GM18502 (cell line): ENCODE data around the gene OR2T8.
A peak's percentile ranks its signal among the peaks of the same experiment; 100 is the strongest.
"Not testable (repeated sequence)": the region's sequence is repeated elsewhere in the genome, so short reads cannot be mapped to it uniquely, and the experiment has no call there.

ENCODE experiments used
- ATAC-seq: cut with Tn5 transposase; IDR thresholded peaks from one replicate; pipeline ENCODE4 v1.9.1; 2021; ENCODE audit warnings: mild to moderate bottlenecking; ENCODE audit not compliant: unreplicated experiment, poor library complexity

The OR2T8 gene

DNA sequence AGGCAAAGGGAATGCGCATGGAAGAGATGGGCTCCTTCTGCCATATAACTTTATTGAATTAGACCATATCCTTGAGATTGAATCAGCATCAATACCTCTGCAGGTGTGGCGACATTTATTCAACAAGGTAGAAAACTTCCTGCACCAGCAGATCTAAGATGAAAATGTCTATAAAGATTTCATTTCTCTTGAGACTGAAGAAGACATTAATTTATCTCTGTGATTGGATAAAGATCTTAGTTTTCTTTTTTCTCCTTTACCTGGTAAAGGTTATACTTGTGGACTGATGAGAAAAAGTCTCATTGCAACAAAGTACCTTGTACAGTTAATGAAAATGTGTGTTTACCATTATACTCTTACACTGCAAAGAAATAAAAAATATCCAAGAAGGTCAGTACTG lies at the start of gene OR2T8:
TSS of gene OR2T8 (plus strand) at position 301 of the 400 bp plus-strand sequence. CDS start 766 bp downstream, outside the sequence.
- no peak for ATAC-seq

- ATAC-seq: no peak
Observed at GRCh38 chr1:247883346-247883745, 36.7 kb upstream of the OR2T8 start.

GRCh38 chr1:247884797-247885413 lies 35.1 kb upstream of the OR2T8 start:
- ATAC-seq: no peak

GRCh38 chr1:247895163-247895637 lies 24.9 kb upstream of the OR2T8 start, which contains the start of gene OR2W3:
Gene OR2W3, plus strand, starts transcription at chr1:247895587. Its CDS starts 0 bp downstream, at chr1:247895587.
- ATAC-seq: no peak

GRCh38 chr1:247895976-247896375 lies 24.1 kb upstream of the OR2T8 start:
- ATAC-seq: no peak

GRCh38 chr1:247904122-247904521 lies 15.9 kb upstream of the OR2T8 start:
- no peak for ATAC-seq

DNA sequence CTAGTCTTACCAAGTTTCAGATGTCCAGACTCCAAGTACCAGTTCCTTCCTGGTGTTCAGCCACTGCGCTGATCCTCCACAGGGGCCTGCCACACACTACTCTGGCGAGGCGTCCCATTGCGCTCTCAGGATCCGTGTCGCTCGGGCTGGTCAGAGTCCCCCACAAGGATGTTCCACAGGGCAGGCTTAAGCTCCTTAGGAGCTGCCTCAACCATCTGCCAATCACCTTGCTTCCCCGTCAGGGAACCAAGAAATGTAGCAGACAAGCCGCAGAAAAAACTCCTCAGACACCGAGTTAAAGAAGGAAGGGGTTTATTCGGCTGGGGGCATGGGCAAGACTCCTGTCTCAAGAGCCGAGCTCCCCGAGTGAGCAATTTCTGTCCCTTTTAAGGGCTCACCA lies 14.9 kb upstream of the OR2T8 start:
- no peak for ATAC-seq

- ATAC-seq: no peak
Observed at GRCh38 chr1:247905910-247906503, 14.0 kb upstream of the OR2T8 start.

- peak; percentile 42 for ATAC-seq
Observed at GRCh38 chr1:247906504-247907047, 13.5 kb upstream of the OR2T8 start.

- ATAC-seq: no peak
Observed at GRCh38 chr1:247908766-247909165, 11.3 kb upstream of the OR2T8 start.

GRCh38 chr1:247913786-247914185 lies 6.3 kb upstream of the OR2T8 start:
- no peak for ATAC-seq

DNA sequence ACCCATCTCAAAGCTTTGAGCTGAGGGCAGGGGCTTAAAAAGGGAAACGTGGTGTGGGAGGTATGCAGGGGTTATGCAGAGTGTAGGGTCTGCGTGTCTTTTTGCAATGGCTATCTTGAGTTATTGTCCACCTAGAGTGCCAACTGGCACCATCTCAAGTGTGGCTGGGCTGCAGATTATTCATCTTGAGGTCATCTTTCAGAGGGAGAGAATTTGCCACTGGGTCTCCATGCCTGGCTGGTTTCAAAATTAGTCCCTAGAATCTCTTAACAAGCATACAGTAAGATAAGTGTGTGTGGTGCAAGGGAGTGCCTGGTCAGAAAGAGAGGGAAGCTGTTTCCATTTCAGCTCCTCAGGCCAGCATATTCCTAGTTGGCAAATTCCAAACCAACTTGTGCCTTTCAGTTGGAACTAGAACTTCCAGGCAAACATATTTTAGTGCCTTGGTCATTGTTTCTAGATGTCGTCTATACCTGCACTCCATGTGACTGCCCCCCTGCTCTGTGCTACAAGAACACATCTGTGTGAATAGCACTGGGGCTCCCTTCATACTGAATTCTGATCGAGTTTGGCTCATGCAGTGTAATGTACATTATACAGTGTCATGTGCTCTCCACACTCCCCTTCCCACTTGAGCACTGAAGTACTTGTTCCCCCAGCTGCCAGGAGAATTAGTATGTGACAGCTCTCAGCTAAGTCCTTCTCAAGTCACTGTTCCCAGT lies 5.0 kb upstream of the OR2T8 start:
- ATAC-seq: no peak

DNA sequence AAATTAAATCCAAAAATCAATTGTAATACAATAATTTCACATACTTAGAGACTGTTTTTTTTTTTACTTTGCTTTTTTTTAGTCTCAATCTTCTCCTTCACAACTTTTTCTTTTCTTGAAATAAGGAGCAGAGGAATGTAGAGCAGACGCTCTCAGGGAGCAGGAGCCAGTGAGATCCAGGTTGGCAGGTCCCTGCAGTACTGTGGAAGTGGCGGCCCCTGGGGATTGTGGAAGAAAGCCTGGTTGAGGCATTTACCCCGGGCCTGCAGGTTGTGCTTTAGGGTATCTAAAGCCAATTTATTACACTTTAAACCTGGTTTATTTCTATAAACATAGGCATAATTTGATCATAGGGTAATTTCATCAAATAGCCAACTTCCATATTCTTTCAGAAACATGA lies 3.9 kb downstream of the OR2T8 start:
- no peak for ATAC-seq

GRCh38 chr1:247924868-247925267 lies 4.8 kb downstream of the OR2T8 start, which contains the start of gene OR2AJ1:
Gene OR2AJ1, plus strand, starts transcription at chr1:247924889. Its CDS starts 8,880 bp downstream, at chr1:247933769.
- no peak for ATAC-seq

DNA sequence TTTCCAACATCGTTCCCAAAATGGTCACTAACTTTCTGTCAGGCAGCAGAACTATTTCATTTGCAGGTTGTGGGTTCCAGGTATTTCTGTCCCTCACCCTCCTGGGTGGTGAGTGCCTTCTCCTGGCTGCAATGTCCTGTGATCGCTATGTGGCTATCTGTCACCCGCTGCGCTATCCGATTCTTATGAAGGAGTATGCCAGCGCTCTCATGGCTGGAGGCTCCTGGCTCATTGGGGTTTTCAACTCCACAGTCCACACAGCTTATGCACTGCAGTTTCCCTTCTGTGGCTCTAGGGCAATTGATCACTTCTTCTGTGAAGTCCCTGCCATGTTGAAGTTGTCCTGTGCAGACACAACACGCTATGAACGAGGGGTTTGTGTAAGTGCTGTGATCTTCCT lies 13.9 kb downstream of the OR2T8 start:
- ATAC-seq: no peak

- ATAC-seq: no peak
Observed at GRCh38 chr1:247935781-247936180, 15.7 kb downstream of the OR2T8 start.

GRCh38 chr1:247936415-247936814 lies 16.4 kb downstream of the OR2T8 start:
- ATAC-seq: no peak

DNA sequence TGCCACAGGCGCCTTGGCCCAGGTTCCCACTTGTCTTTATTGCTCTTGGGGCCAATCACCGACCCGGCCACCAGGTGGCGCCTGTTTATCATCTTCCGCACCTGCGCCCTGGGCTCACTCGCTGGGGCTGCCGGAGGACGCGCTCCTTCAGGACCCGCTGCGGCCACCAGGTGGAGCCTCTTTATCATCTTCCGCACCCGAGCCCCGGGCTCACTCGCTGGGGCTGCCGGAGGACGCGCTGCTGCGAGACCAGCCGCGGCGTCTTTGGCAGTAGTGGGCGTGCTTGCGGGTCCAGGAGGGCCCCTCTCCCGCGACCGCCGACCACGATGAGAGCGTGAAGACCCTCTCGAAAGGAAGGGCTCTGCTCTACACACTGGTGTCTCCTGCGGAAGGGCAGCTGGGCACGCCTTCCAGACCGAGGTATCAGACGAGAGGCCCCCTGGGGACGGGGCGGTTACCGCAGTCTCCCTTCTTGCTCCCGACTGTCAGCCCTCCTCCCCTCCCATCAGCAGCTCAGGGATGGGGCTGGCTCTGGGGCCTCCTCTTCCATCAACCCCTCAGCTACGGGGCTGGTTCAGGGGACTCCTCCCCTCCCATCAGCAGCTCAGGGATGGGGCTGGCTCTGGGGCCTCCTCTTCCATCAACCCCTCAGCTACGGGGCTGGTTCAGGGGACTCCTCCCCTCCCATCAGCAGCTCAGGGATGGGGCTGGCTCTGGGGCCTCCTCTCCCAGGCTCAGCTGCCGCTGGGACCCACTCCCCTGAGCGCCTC lies 17.1 kb downstream of the OR2T8 start:
- ATAC-seq: not testable (repeated sequence)

- ATAC-seq: no peak
Observed at GRCh38 chr1:247942624-247943023, 22.6 kb downstream of the OR2T8 start.

DNA sequence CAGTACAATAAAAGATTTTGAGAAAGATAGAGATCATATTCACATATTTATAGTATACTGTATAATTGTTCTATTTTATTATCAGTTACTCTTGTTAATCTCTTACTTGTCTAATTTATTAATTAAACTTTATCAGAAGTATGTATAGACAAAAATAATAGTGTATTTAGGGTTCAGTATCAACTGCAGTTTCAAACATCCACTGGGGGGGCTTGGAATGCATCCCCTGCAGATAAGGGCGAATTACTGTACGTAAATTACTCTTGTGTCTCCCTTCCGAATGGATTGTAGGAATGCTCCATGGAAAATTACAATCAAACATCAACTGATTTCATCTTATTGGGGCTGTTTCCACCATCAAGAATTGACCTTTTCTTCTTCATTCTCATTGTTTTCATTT lies 28.5 kb downstream of the OR2T8 start, which contains the start of gene OR2L8:
TSS of gene OR2L8 (plus strand) at position 301 of the 400 bp plus-strand sequence. CDS start at position 301, 0 bp downstream.
- no peak for ATAC-seq
